Endothelial cell of umbilical vein (primary cell): Measurements from ENCODE around the gene NPNT. TPM values are rescaled to one million over a fixed set of nuclear protein-coding genes. Genes with fewer than 3 reads are reported as not detected.

ENCODE experiments used
- BruUV-seq: library from RNA; stranded (reverse); fragments of 400-500 nt; replicated peaks from 2 replicates; lab custom pipeline; 2021; lab: Mats Ljungman, UMichigan
- CTCF ChIA-PET: fragments of 300-600, 350-600 bp; sonication (Branson Sonifier 250); formaldehyde crosslinking; loops from one replicate; lab custom pipeline; 2021; ENCODE audit warnings: antibody characterized with exemption, inconsistent platforms; lab: Charles Lee
- POLR2A ChIA-PET: fragments of 300-600, 350-600 bp; sonication (Branson Sonifier 250); formaldehyde crosslinking; loops from one replicate; lab custom pipeline; 2021; ENCODE audit warnings: antibody characterized with exemption, inconsistent platforms; lab: Charles Lee
- DNase-seq: peaks from one replicate; pipeline ENCODE4 v3.0.0-alpha.2; 2011; ENCODE audit warnings: low read depth, low spot score
- FAIRE-seq: peaks from 2 replicates; lab custom pipeline; 2011; peaks lifted over from hg19 to GRCh38; lab: Jason Lieb, UNC
- H2AFZ ChIP-seq: 2 replicates; pipeline ENCODE4 v1.6.0; 2012; ENCODE audit warnings: low read depth, low read length, control low read depth, inconsistent platforms
- H3K27ac ChIP-seq: 2 replicates; pipeline ENCODE4 v1.5.1; 2011; ENCODE audit warnings: low read depth, mild to moderate bottlenecking, control low read depth, low read length, moderate library complexity; ENCODE audit not compliant: insufficient read depth
- H3K27me3 ChIP-seq, 2 experiments: 2 replicates each; pipeline versions ENCODE4 v1.6.0 to v1.6.1; 2011; ENCODE audit warnings: low read length in 2 of 2, mixed read lengths in 1 of 2; ENCODE audit not compliant: control insufficient read depth in 2 of 2, insufficient read depth in 2 of 2
- H3K36me3 ChIP-seq, 2 experiments: 2 replicates in 1 of 2; 3 replicates in 1 of 2; pipeline ENCODE4 v1.5.1; 2011; ENCODE audit warnings: low read length in 2 of 2, mild to moderate bottlenecking in 1 of 2, moderate library complexity in 1 of 2; ENCODE audit not compliant: control insufficient read depth in 2 of 2, insufficient read depth in 2 of 2; ENCODE audit errors: extremely low read depth in 1 of 2
- H3K4me1 ChIP-seq: 3 replicates; pipeline ENCODE4 v1.5.1; 2011; ENCODE audit warnings: mild to moderate bottlenecking, low read length; ENCODE audit not compliant: control insufficient read depth, insufficient read depth; ENCODE audit errors: extremely low read depth
- H3K4me2 ChIP-seq: 2 replicates; pipeline ENCODE4 v1.6.1; 2011; ENCODE audit warnings: low read length, control low read depth, mixed read lengths; ENCODE audit not compliant: insufficient read depth
- H3K4me3 ChIP-seq, 3 experiments: fragments of 200-600 bp in 1 of 3; sonication (generic), shearing (Covaris generic) in 1 of 3; replicated peaks in 1 of 3; 2 replicates each; pipeline ENCODE4 v1.5.1; 2011 to 2016; ENCODE audit warnings: control low read depth in 3 of 3, low read length in 3 of 3, mild to moderate bottlenecking in 2 of 3, inconsistent platforms in 1 of 3, low read depth in 1 of 3, moderate library complexity in 1 of 3; ENCODE audit not compliant: insufficient read depth in 1 of 3
- H3K79me2 ChIP-seq: 2 replicates; pipeline ENCODE4 v1.6.0; 2012; ENCODE audit warnings: low read length, inconsistent platforms; ENCODE audit not compliant: control insufficient read depth, insufficient read depth
- H3K9ac ChIP-seq: replicated peaks from 2 replicates; pipeline ENCODE3; 2011; ENCODE audit warnings: low read length, control low read depth; ENCODE audit not compliant: insufficient read depth; ENCODE audit errors: extremely low read depth
- H3K9me1 ChIP-seq: replicated peaks from 3 replicates; pipeline ENCODE4 v1.6.0; 2011; ENCODE audit warnings: mild to moderate bottlenecking, low read length; ENCODE audit not compliant: control insufficient read depth, insufficient read depth; ENCODE audit errors: extremely low read depth
- H3K9me3 ChIP-seq: replicated peaks from 2 replicates; pipeline ENCODE4 v1.5.1; 2012; ENCODE audit warnings: low read length, inconsistent platforms; ENCODE audit not compliant: control insufficient read depth, insufficient read depth
- H4K20me1 ChIP-seq: replicated peaks from 2 replicates; pipeline ENCODE3; 2011; ENCODE audit warnings: mild to moderate bottlenecking, low read length; ENCODE audit not compliant: control insufficient read depth, insufficient read depth; ENCODE audit errors: extremely low read depth
- EZH2 ChIP-seq: IDR thresholded peaks from 2 replicates; pipeline ENCODE4 v1.6.1; 2012; ENCODE audit warnings: borderline replicate concordance, low read depth, mild to moderate bottlenecking, moderate library complexity, low read length, inconsistent platforms; ENCODE audit not compliant: severe bottlenecking
- FOS ChIP-seq: IDR thresholded peaks from 2 replicates; pipeline ENCODE4 v1.6.1; 2011; ENCODE audit warnings: mild to moderate bottlenecking, low read length, moderate library complexity, borderline replicate concordance; ENCODE audit not compliant: insufficient read depth
- JUN ChIP-seq: IDR thresholded peaks from 2 replicates; pipeline ENCODE4 v1.6.1; 2011; ENCODE audit warnings: borderline replicate concordance, low read depth; ENCODE audit not compliant: insufficient read length, insufficient read depth
- MYC ChIP-seq: IDR thresholded peaks from one replicate; pipeline ENCODE4 v1.6.1; 2011; ENCODE audit warnings: mild to moderate bottlenecking, low read depth, low read length
- POLR2A ChIP-seq: IDR thresholded peaks from 2 replicates; pipeline ENCODE4 v1.6.1; 2012; ENCODE audit warnings: low read depth, mild to moderate bottlenecking, control low read depth, low read length
- POLR2AphosphoS5 ChIP-seq: IDR thresholded peaks from 2 replicates; pipeline ENCODE4 v1.6.1; 2012; ENCODE audit warnings: low read depth, mild to moderate bottlenecking, control low read depth, low read length, moderate library complexity; ENCODE audit not compliant: insufficient read depth
- dilution Hi-C: fragments of 300-500 bp; cut with MboI; formaldehyde crosslinking; loops from one replicate; pipeline ENCODE4 v1.15.0; 2019; ENCODE audit warnings: low sequenced_read_pairs; ENCODE audit not compliant: extremely low pct_ligation_motif_present
- intact Hi-C: fragments of 100-400 bp; cut with micrococcal nuclease; formaldehyde crosslinking; loops from one replicate; pipeline ENCODE4 v1.10.0; 2022
- polyA plus RNA-seq, 4 experiments: library from polyadenylated mRNA; depleted of rRNA in 3 of 4; stranded (reverse) in 3 of 4; unstranded in 1 of 4; fragments of >200 nt; gene quantifications; 2 replicates each; pipeline versions ENCODE4 v1.2.1 to v1.2.3, GENCODE V29; 2011 to 2012; ENCODE audit warnings: missing spikeins in 1 of 4
- total RNA-seq: library from RNA; stranded (reverse); gene quantifications from 2 replicates; pipeline ENCODE4 v1.2.3, GENCODE V29; 2021
- TF ChIP-seq, protein P1 (sequence below): IDR thresholded peaks from 2 replicates; pipeline ENCODE4 v1.6.1; 2011; ENCODE audit not compliant: insufficient read depth, insufficient read length
- TF ChIP-seq, protein P2 (sequence below), 2 donors: IDR thresholded peaks; 1 replicate in 1 of 2; 2 replicates in 1 of 2; pipeline ENCODE4 v1.5.1; 2011; ENCODE audit warnings: low read length in 2 of 2, mild to moderate bottlenecking in 2 of 2, moderate library complexity in 2 of 2, control low read depth in 1 of 2, inconsistent platforms in 1 of 2, low read depth in 1 of 2; ENCODE audit not compliant: insufficient read depth in 1 of 2; ENCODE audit errors: extremely low read depth in 1 of 2

The NPNT gene
- total and polyA plus RNA-seq, 2 donors (not counting 3 experiments of a cell fraction or from before 2014, with no cell fraction given): not detected

DNA sequence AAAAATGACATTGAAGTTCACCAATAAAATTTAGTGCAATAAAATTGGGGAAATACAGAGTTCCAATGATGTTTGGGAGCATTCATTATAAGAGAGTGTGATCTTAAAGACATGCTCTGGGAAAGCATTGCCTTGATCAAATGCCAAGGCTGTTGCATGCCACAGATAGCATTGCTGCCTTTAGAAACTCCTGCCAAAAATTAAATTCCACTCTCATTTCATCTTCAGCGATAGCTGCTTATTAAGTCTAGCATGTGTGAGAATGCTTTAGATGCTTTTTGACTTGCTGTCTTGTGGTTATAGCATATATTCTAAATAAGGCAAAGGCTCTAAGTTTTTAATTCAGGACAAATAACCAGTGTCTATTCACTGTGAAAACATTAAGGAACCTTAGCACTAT lies 49.3 kb downstream of the NPNT start:
- Histone ChIP-seq H3K4me3 (no peak overlapping the region), H3K9me1 (no peaks in the 10 kb centered on the region), H3K4me2 (no peak overlapping the region), H3K36me3 (no peaks in the 10 kb centered on the region), H3K9ac (no peak overlapping the region), H3K79me2 (no peaks in the 10 kb centered on the region), H3K9me3 (no peaks in the 10 kb centered on the region), H4K20me1 (no peaks in the 10 kb centered on the region), H3K4me1 (no peaks in the 10 kb centered on the region), H2AFZ (no peak overlapping the region), H3K27ac (no peak overlapping the region), H3K27me3 (peaks cover 0 to 3% of the 10 kb centered on the region in 2 experiments)
- BruUV-seq: no TSS peak
- ChIA-PET CTCF (interaction anchor here (1.4 to 1.8 kb wide), 2 partner anchors 15 to 34 kb away, joined by 3 to 5 read pairs; no protein-coding TSS in a partner anchor), POLR2A (no interaction called here)
- no peak for TF ChIP-seq JUN
- intact Hi-C loops (no loop called here), dilution Hi-C loops (no loop called here)
- DNase-seq (no peak), FAIRE-seq (no peak)

DNA sequence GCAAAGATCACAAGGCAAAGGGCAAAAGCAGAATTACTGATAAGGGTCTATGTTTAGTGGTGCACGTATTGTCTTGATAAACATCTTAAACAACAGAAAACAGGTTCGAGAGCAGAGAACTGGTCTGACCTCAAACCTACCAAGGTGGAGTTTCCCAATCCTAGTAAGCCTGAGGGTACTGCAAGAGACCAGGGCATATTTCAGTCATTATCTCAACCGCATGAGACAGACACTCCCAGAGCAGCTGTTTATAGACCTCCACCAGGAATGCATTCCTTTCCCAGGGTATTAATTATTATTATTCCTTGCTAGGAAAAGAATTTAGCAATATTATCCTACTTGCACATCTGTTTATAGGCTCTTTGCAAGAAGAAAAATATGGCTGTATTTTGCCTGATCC lies 51.5 kb downstream of the NPNT start:
- dilution Hi-C loops (no loop called here), intact Hi-C loops (no loop called here)
- no peak overlapping the region for H3K4me3 ChIP-seq
- H3K4me2 ChIP-seq: no peak overlapping the region
- no peaks in the 10 kb centered on the region for H3K9me3 ChIP-seq
- H3K36me3 ChIP-seq: no peaks in the 10 kb centered on the region
- H3K9me1 ChIP-seq: no peaks in the 10 kb centered on the region
- H2AFZ ChIP-seq: no peak overlapping the region
- POLR2A ChIA-PET: no interaction called here
- H3K79me2 ChIP-seq: no peaks in the 10 kb centered on the region
- H4K20me1 ChIP-seq: no peaks in the 10 kb centered on the region
- H3K27ac ChIP-seq: no peak overlapping the region
- TF ChIP-seq JUN: no peak
- no peak for TF ChIP-seq MYC
- TF ChIP-seq, protein P1, sequence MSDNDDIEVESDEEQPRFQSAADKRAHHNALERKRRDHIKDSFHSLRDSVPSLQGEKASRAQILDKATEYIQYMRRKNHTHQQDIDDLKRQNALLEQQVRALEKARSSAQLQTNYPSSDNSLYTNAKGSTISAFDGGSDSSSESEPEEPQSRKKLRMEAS: no peak
- TF ChIP-seq, protein P2, sequence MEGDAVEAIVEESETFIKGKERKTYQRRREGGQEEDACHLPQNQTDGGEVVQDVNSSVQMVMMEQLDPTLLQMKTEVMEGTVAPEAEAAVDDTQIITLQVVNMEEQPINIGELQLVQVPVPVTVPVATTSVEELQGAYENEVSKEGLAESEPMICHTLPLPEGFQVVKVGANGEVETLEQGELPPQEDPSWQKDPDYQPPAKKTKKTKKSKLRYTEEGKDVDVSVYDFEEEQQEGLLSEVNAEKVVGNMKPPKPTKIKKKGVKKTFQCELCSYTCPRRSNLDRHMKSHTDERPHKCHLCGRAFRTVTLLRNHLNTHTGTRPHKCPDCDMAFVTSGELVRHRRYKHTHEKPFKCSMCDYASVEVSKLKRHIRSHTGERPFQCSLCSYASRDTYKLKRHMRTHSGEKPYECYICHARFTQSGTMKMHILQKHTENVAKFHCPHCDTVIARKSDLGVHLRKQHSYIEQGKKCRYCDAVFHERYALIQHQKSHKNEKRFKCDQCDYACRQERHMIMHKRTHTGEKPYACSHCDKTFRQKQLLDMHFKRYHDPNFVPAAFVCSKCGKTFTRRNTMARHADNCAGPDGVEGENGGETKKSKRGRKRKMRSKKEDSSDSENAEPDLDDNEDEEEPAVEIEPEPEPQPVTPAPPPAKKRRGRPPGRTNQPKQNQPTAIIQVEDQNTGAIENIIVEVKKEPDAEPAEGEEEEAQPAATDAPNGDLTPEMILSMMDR (IDR thresholded peaks at IDR 0.05; ENCODE audit: extremely low read depth in 1 of 2, insufficient read depth in 1 of 2, low read depth in 1 of 2, low read length in 2 of 2): no peak
- no peak for TF ChIP-seq POLR2A
- TF ChIP-seq POLR2AphosphoS5: no peak
- no peak for TF ChIP-seq EZH2
- no peak for TF ChIP-seq FOS
- CTCF ChIA-PET: no interaction called here
- H3K4me1 ChIP-seq: no peaks in the 10 kb centered on the region
- no peak for FAIRE-seq
- H3K9ac ChIP-seq: no peak overlapping the region
- H3K27me3 ChIP-seq: peaks cover 0 to 3% of the 10 kb centered on the region in 2 experiments
- no TSS peak for BruUV-seq
- DNase-seq: no peak
